Fibroblast of mammary gland (primary cell): ENCODE data around the gene TSHZ2.

Experiments
- DNase-seq: peaks from one replicate; pipeline ENCODE4 v3.0.0-alpha.2; 2010; ENCODE audit warnings: low read depth
- H3K4me3 ChIP-seq: 2 replicates; pipeline ENCODE4 v1.5.1; 2011; ENCODE audit warnings: low read depth, mild to moderate bottlenecking, low read length, moderate library complexity; ENCODE audit not compliant: control insufficient read depth
- CTCF ChIP-seq: conservative IDR thresholded peaks from 2 replicates; pipeline ENCODE4 v1.5.1; 2011; ENCODE audit warnings: low read depth, low read length, inconsistent platforms; ENCODE audit not compliant: control insufficient read depth, insufficient read depth

Gene TSHZ2

GRCh38 chr20:53255102-53255710 is 283.0 kb downstream of the TSHZ2 start:
- no peak for TF ChIP-seq CTCF
- H3K4me3 ChIP-seq = no peak overlapping the region
- no peak for DNase-seq

- no peak for DNase-seq
- H3K4me3 ChIP-seq = no peak overlapping the region
- no peak for TF ChIP-seq CTCF
These were observed 286.6 kb downstream of the TSHZ2 start for GRCh38 chr20:53258741-53259140.

GRCh38 chr20:53260168-53260567 is 288.0 kb downstream of the TSHZ2 start:
- TF ChIP-seq CTCF = no peak
- no peak for DNase-seq
- no peak overlapping the region for H3K4me3 ChIP-seq

GRCh38 chr20:53260591-53260990 is 288.4 kb downstream of the TSHZ2 start:
- TF ChIP-seq CTCF = no peak
- no peak overlapping the region for H3K4me3 ChIP-seq
- DNase-seq = no peak

- no peak for DNase-seq
- H3K4me3 ChIP-seq = no peak overlapping the region
- TF ChIP-seq CTCF = no peak
These were observed 290.2 kb downstream of the TSHZ2 start for GRCh38 chr20:53262365-53262764.

- no peak overlapping the region for H3K4me3 ChIP-seq
- no peak for TF ChIP-seq CTCF
- no peak for DNase-seq
These were observed 291.6 kb downstream of the TSHZ2 start for GRCh38 chr20:53263554-53264438.

GRCh38 chr20:53264604-53265003 is 292.4 kb downstream of the TSHZ2 start:
- no peak for TF ChIP-seq CTCF
- no peak overlapping the region for H3K4me3 ChIP-seq
- DNase-seq = no peak
